ENCODE data around the gene CAPN7.

Gene CAPN7

GRCh38 chr3:15204005-15204404 lies 2.0 kb upstream of the CAPN7 start:
- no peak for DNase-seq

- DNase-seq: no peak
These were observed 538 bp upstream of the CAPN7 start for GRCh38 chr3:15205482-15205933.

DNA sequence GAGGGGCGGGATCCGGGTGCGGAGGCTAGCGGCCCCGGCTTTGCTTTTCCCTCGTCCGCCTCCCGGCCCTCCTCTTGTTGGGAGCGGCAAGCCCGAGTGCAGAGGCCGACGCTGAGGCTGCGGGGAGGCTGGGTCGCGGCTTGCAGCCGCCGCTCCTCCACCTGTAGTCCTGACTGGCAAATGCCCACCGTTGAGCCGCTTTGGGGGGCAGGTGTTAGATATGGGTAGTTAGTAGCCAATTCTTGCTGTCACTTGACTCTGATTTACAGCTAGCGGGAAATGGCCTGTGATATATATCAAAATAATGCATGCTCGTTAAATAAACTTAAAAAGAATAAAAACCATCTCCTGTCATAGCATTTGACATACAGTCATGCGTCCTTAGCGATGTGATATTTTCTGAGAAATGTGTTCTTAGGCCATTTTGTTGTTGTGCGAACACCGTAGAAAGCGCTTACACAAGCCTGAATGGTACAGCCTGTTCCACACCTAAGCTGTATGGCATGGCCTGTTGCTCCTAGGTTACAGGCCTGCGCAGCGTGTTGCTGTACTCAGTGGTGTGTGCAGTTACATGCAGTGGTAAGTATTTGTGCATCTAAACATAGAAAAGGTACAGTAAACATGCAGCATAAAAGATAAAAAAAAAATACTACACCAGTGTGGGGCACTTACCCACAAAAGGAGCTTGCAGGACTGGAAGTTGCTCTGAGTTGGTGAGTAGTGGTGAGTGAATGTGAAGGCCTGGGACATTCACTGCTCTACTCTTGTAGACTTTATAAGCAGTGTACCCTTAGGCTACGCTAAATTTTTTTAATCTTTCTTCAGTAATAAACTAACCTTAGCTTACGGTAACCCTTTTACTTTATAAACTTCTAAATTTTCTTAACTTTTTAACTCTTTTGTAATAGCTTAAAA lies 873 bp downstream of the CAPN7 start:
- DNase-seq: no peak

GRCh38 chr3:15207836-15208504 lies 1.9 kb downstream of the CAPN7 start:
- DNase-seq: no peak

DNA sequence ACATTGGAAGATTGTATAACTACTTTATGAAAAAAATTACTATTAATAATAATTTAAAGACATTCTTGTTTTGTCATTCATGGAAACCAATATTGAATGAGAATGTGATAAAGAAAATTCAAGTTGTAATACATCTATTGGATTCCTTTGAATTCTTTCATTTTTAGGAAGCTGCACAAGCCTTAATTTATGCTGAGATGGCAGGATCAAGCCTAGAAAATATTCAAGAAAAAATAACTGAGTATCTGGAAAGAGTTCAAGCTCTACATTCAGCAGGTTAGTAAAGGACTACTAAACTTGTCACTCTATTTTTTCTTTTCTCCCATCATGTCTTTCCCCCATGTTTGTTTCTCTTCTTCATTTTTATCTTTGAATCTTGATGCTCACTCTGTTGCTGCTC lies 5.9 kb downstream of the CAPN7 start:
- DNase-seq: no peak

- DNase-seq: no peak
These were observed 8.7 kb downstream of the CAPN7 start for GRCh38 chr3:15214758-15215157.

DNA sequence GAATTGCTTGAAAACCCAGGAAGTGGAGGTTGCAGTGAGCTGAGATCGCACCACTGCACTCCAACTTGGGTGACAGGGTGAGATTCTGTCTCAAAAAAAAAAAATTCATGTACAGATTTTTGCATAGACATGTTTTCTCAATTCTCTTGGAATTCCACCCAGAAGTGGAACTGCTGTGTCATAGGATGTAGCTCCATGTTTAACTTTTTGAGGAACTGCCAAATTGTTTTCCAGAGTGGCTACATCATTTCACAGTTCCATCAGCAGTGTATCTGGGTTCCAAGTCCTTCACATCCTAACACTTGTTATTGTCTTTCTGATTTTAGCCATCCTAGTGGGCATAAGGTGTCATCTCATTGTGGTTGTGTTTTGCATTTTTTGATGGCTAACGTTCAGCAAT lies 9.9 kb downstream of the CAPN7 start:
- DNase-seq: no peak

DNA sequence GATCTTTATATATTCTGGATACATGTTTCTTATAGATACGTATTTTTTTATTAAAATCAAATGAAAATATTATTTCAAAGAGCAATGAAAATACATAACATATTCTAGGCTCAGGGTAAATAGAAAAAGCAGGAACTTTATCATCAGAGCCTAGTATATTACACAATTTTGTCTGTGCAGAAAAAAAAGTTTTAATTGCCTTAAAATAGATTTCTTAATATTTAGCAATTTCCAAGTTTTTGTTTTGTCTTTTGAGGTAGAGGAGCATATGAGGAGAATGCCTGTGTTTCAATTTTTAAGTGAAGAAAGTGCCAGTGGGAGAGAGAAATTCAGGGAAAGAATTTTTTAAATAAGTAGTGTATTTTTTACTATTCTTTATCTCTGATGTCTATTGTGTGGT lies 10.5 kb downstream of the CAPN7 start:
- no peak for DNase-seq

- no peak for DNase-seq
These were observed 11.1 kb downstream of the CAPN7 start for GRCh38 chr3:15217011-15217671.

GRCh38 chr3:15217841-15218267 lies 11.8 kb downstream of the CAPN7 start:
- no peak for DNase-seq

DNA sequence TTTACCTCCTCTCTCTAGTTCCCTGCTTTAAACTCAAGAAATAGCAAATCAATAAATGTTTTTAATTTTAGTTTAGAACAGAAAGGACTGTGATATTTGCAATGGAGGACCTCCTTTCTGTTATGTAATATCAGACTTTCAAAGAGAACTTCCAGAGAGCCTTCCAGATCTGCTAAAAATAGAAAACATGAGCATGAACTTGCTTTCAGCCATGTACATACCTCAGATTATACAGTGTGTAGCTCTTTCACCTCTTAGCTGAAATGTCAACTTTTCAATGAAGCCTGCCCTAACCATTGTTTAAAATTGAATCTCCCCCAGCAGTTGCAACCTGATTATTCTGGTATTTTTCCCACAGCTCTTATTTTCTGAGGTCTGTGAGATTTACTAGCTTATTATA lies 12.6 kb downstream of the CAPN7 start:
- DNase-seq: no peak

GRCh38 chr3:15220056-15220455 lies 14.0 kb downstream of the CAPN7 start:
- no peak for DNase-seq

- no peak for DNase-seq
These were observed 14.6 kb downstream of the CAPN7 start for GRCh38 chr3:15220661-15221060.

DNA sequence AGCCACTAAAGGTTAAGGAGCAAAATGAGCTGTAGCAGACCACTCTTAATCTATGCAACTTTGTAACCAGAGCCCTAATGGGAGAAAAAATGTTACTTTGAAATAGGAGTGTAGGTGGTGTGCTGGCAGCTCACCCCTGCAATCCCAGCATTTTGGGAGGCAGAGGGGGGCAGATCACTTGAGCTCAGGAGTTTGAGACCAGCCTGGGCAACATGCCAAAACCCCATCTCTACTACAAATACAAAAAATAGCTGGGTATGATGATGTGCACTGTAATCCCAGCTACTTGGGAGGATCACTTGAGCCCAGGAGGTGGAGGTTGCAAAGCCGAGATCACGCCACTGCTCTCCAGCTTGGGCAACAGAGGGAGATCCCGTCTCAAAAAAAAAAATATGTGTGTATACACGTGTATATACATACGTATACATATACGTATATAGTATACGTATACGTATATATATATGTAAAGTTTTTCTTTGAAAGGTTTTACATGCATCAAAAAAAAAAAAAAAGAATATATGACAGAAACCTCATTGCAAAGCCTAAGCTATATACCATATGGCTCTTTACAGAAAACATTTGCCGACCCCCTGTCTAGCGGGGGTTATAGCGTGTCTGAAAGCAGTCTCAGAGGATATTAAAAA lies 15.7 kb downstream of the CAPN7 start:
- DNase-seq: no peak

DNA sequence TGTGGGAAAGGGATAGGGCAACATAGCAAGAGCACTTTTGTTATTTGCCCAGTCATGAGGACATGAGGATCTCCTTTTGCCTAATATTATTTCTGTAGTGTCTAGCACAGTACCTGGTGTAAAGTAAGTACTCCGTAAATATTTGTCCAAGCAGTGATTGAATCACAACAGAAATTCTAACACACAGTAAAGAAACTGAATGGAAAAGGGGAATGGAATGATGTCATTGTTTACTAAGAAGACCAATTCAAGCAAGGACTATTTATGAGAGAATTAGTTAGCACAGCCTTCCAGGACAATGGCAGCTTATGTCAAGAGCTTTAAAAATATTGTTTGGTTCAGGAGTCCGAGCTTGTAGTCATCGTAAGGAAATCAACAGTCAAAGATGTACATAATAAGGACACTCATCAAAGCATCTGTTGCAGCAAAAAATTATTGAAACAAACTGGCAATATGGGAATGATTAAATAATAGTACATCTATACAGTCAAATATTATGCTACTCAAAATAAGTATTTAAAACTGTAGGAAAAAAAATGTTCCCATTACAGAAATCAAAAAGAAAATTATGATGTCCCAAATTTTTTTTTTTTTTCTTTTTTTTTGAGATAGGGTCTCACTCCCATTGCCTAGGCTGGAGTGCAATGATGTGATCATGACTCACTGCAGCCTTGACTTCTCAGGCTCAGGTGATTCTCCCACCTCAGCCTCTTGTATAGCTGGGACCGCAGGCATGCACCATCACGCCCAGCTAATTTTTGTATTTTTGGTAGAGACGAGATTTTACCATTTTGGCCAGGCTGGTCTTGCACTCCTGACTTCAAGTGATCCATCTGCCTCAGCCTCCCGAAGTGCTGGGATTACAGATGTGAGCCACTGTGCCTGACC lies 17.9 kb downstream of the CAPN7 start:
- no peak for DNase-seq

DNA sequence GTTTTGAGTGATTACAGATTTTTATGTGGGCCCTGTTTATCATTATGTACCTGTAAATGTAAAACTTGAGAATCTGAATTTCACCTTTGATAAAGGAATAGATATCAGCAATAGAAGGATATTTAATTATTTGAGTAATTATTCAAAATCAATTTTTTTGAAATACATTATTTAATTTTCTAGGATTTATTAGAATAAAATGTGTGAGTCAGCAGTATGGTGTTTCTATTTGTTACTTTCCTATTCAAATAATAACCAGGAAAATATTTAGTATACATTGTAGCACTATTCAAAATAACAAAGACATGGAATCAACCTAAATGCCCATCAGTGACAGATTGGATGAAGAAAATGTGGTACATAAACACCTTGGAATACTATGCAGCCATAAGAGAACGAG lies 22.1 kb downstream of the CAPN7 start:
- no peak for DNase-seq

DNA sequence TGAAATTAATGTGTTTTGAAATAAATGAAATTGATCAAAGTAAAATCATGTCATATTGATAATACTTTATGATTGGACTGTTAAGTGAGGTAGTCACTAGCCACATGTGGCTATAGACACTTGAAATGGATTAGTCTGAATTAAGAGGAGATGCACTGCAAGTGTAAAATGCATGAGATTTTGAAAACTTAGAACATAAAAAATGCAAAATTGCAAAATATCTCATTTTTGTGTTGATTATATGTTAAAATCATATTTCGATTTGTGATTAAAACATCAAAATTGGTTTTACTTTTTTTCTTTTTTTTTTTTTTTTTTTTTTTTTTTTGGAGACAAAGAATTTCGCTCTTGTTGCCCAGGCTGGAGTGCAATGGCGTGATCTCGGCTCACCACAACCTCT lies 23.2 kb downstream of the CAPN7 start:
- DNase-seq: no peak

- DNase-seq: no peak
These were observed 35.3 kb downstream of the CAPN7 start for GRCh38 chr3:15241341-15241740.

GRCh38 chr3:15243822-15244482 lies 37.9 kb downstream of the CAPN7 start:
- no peak for DNase-seq

- DNase-seq: no peak
These were observed 40.1 kb downstream of the CAPN7 start for GRCh38 chr3:15246186-15246585.

GRCh38 chr3:15253023-15253697 lies 47.1 kb downstream of the CAPN7 start:
- no peak for DNase-seq

All from amniotic stem cell (primary cell).